GM23338 (cell line): Measurements from ENCODE around the gene HAPLN3.

Experiments used
- EZH2phosphoT487 ChIP-seq: fragments of 200-600 bp; sonication (generic); IDR thresholded peaks from one replicate; pipeline ENCODE4 v1.8.1; 2018; ENCODE audit warnings: antibody characterized with exemption; ENCODE audit not compliant: unreplicated experiment
- POLR2AphosphoS5 ChIP-seq: IDR thresholded peaks from 2 replicates; pipeline ENCODE4 v1.6.1; 2016; ENCODE audit warnings: antibody characterized with exemption, low read depth
- TF ChIP-seq, protein P1 (sequence below), 2 experiments: fragments of 200-600 bp in 1 of 2; sonication (generic) in 1 of 2; conservative IDR thresholded peaks; 2 replicates each; pipeline versions ENCODE4 v1.5.1 to v1.6.1; 2016 to 2017; ENCODE audit warnings: antibody characterized with exemption in 2 of 2, low read depth in 2 of 2, mild to moderate bottlenecking in 2 of 2, moderate library complexity in 1 of 2

DNA sequence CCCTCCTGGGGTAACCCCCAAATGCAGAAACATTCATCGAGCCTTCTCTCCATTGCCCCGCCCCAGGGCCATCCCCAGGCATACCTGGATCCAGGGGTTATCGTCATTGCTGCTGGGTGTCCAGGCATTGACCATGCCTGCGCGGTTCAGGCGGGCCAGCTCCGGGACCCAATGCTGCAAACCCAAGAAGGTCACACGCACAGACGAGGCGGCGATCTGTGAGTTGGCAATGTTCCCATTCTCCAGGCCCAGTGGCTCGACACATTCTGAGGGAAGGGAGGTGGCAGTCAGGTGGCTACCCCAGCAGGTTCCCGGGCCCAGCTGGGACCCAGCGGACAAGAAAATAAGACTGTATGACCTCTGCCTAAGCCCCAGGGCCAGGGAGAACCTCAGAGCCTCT, 11.8 kb upstream of the HAPLN3 start:
- TF ChIP-seq, protein P1, sequence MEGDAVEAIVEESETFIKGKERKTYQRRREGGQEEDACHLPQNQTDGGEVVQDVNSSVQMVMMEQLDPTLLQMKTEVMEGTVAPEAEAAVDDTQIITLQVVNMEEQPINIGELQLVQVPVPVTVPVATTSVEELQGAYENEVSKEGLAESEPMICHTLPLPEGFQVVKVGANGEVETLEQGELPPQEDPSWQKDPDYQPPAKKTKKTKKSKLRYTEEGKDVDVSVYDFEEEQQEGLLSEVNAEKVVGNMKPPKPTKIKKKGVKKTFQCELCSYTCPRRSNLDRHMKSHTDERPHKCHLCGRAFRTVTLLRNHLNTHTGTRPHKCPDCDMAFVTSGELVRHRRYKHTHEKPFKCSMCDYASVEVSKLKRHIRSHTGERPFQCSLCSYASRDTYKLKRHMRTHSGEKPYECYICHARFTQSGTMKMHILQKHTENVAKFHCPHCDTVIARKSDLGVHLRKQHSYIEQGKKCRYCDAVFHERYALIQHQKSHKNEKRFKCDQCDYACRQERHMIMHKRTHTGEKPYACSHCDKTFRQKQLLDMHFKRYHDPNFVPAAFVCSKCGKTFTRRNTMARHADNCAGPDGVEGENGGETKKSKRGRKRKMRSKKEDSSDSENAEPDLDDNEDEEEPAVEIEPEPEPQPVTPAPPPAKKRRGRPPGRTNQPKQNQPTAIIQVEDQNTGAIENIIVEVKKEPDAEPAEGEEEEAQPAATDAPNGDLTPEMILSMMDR (conservative IDR thresholded peaks at IDR 0.05; ENCODE audit: low read depth in 2 of 2), result no peak
- TF ChIP-seq EZH2phosphoT487, result no peak
- no peak; the same call in 1 of the 2 replicates for TF ChIP-seq POLR2AphosphoS5
